IMR-90 (cell line): ENCODE measurements around the gene PCSK5.

Source experiments
- CEBPB ChIP-seq: IDR thresholded peaks from 2 replicates; pipeline ENCODE4 v1.6.1; 2012; ENCODE audit warnings: low read depth, low read length, improper control_type of control experiment
- CHD1 ChIP-seq: IDR thresholded peaks from 2 replicates; pipeline ENCODE4 v1.6.1; 2012; ENCODE audit warnings: low read depth, low read length, improper control_type of control experiment
- ELK1 ChIP-seq: fragments of 150-350 bp; IDR thresholded peaks from 2 replicates; pipeline ENCODE4 v1.6.1; 2016; ENCODE audit warnings: low read depth, mild to moderate bottlenecking, low read length, moderate library complexity, borderline replicate concordance
- FOS ChIP-seq: fragments of 150-350 bp; IDR thresholded peaks from 2 replicates; pipeline ENCODE4 v1.6.1; 2016; ENCODE audit warnings: low read depth, low read length
- MAFK ChIP-seq: IDR thresholded peaks from 2 replicates; pipeline ENCODE4 v1.6.1; 2012; ENCODE audit warnings: low read depth, low read length, improper control_type of control experiment
- MAZ ChIP-seq: IDR thresholded peaks from 2 replicates; pipeline ENCODE4 v1.6.1; 2012; ENCODE audit warnings: low read depth, mild to moderate bottlenecking, low read length, improper control_type of control experiment, moderate library complexity, borderline replicate concordance
- MXI1 ChIP-seq: IDR thresholded peaks from 2 replicates; pipeline ENCODE4 v1.6.1; 2012; ENCODE audit warnings: low read depth, mild to moderate bottlenecking, low read length, moderate library complexity, borderline replicate concordance
- NFE2L2 ChIP-seq: fragments of 150-350 bp; IDR thresholded peaks from 2 replicates; pipeline ENCODE4 v1.6.1; 2016; ENCODE audit warnings: low read depth, mild to moderate bottlenecking, low read length
- POLR2A ChIP-seq: IDR thresholded peaks from 2 replicates; pipeline ENCODE4 v1.6.1; 2012; ENCODE audit warnings: mild to moderate bottlenecking, low read depth, low read length
- RAD21 ChIP-seq: IDR thresholded peaks from 2 replicates; pipeline ENCODE4 v1.6.1; 2012; ENCODE audit warnings: low read length, improper control_type of control experiment
- RFX5 ChIP-seq: IDR thresholded peaks from 2 replicates; pipeline ENCODE4 v1.8.0; 2012; ENCODE audit warnings: low read depth, mild to moderate bottlenecking, low read length, moderate library complexity
- SMC3 ChIP-seq: fragments of 150-350 bp; IDR thresholded peaks from 2 replicates; pipeline ENCODE4 v1.6.1; 2016; ENCODE audit warnings: low read depth, mild to moderate bottlenecking, antibody characterized with exemption, low read length, moderate library complexity
- TF ChIP-seq, protein P1 (sequence below): conservative IDR thresholded peaks from 2 replicates; pipeline ENCODE4 v1.5.1; 2012; ENCODE audit warnings: mild to moderate bottlenecking, low read depth, low read length, improper control_type of control experiment
- TF ChIP-seq, protein P2 (sequence below): fragments of 150-350 bp; IDR thresholded peaks from 2 replicates; pipeline ENCODE4 v1.6.1; 2017; ENCODE audit warnings: mild to moderate bottlenecking, antibody characterized with exemption, low read length, low read depth

- TF ChIP-seq, protein P1, sequence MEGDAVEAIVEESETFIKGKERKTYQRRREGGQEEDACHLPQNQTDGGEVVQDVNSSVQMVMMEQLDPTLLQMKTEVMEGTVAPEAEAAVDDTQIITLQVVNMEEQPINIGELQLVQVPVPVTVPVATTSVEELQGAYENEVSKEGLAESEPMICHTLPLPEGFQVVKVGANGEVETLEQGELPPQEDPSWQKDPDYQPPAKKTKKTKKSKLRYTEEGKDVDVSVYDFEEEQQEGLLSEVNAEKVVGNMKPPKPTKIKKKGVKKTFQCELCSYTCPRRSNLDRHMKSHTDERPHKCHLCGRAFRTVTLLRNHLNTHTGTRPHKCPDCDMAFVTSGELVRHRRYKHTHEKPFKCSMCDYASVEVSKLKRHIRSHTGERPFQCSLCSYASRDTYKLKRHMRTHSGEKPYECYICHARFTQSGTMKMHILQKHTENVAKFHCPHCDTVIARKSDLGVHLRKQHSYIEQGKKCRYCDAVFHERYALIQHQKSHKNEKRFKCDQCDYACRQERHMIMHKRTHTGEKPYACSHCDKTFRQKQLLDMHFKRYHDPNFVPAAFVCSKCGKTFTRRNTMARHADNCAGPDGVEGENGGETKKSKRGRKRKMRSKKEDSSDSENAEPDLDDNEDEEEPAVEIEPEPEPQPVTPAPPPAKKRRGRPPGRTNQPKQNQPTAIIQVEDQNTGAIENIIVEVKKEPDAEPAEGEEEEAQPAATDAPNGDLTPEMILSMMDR, result no peak
- TF ChIP-seq MAFK (no peak), POLR2A (no peak), NFE2L2 (no peak), FOS (no peak), SMC3 (no peak), ELK1 (no peak), RFX5 (no peak), MAZ (no peak), RAD21 (no peak), MXI1 (no peak), CEBPB (0 out of 2 replicates have a peak, but pooled peaks have one; percentile 13), CHD1 (no peak)
- TF ChIP-seq, protein P2, sequence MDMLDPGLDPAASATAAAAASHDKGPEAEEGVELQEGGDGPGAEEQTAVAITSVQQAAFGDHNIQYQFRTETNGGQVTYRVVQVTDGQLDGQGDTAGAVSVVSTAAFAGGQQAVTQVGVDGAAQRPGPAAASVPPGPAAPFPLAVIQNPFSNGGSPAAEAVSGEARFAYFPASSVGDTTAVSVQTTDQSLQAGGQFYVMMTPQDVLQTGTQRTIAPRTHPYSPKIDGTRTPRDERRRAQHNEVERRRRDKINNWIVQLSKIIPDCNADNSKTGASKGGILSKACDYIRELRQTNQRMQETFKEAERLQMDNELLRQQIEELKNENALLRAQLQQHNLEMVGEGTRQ, result no peak
Measured at GRCh38 chr9:76198336-76198735, 307.9 kb downstream of the PCSK5 start.
